ENCODE data around the gene MAP2.
"Not testable (repeated sequence)": the region's sequence is repeated elsewhere in the genome, so short reads cannot be mapped to it uniquely, and the experiment has no call there.

MAP2 gene

DNA sequence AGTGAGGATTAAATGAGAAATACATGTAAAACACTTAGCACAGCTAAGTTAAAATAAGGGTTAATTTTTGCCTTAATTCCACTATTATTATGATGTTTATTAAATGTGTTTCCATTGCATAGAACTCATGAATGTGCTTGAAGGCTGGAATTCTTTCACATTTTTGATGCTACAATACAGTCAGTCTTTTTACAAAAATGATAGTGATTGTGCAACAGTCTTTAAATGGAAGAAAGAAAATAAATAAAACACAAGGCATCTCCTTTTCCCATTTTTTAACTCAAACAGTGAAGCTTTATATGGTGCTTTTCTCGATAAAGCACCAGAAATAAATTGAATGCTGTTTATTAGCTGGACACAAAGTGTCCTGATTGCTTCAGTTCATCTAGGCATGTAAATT lies 123.9 kb downstream of the MAP2 start:
- DNase-seq, result no peak

DNA sequence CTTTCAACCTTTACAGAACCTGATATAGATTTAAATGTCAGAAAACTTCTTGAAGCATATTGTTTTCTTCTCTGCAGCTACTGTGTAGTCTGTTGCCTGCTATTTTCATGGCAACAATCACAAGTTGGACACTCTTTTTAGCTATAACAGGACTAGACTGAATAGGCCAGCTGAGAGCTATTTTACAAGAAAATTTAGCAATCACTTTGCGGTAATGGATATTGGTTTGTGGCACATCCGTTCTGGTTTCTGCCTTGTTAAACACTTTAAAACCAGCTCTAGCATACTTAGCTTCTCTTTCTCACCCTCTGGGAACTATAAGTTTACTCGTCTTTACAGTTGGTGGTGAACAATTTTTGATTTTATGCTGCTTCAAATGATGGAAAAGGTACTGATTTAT lies 125.7 kb downstream of the MAP2 start:
- DNase-seq, result no peak

DNA sequence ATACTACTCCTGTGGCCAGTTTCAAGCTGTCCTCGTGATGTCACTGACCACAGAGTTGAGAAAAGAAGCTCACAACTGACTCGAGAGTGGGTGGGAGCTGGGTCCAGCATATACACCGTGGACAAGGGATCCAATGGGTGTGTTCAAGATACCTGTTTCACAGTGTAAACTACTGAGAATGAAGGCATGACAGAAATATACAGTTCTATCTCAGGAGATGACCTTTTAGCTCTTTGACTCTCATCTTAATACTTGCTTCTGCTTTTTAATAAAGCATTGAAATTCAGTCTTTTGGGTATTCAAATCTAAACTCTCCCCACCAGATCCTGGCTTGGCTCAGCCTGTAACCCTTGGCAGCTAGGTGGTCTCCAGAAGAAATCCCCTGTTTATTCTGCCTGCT lies 130.1 kb downstream of the MAP2 start:
- no peak for DNase-seq

DNA sequence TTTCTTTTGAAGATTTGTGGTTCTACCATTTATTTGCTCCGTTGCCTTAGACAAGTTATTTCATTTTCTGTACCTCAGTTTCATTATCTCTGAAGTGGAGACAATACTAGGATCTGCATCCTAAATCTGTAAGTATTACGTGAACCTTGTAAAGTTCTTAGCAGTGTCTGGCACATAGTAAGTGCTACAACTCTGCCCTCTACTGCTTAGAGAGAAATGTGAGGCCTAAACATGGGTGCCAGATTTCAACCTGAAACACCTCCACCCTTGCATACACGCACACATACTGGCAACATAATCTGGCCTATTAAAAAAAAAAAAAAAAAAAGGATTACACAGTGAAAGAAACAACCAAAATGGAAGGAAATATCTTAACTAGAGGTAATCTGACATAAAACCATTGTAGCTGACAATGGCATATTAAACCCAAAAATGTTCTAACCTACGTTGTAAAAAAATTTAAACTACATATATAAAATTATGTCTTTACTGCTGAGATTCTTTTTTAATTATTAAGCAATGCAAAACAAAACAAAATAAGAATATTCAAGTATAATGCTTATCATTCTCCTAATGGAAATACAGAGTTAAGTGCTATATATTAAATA lies 132.6 kb downstream of the MAP2 start:
- no peak for DNase-seq

DNA sequence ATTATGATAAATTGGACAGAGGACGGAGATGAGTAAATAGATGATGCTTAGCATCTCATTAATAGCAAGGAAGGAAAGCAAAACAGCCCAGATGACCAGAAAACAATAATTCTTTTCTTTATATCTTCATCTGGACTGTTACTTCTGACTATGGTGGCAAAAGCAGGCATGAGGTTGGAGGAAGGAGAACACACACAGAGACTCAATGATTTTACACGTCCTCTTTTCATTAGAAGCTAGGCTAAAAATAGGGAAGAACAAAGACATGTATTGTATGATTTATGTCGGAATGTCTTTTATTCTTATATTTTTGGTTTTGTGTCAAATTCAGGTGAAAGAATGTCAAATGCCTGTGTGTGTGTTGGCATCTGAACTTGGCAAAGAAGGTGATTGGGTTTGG lies 137.1 kb downstream of the MAP2 start:
- DNase-seq, result no peak

DNA sequence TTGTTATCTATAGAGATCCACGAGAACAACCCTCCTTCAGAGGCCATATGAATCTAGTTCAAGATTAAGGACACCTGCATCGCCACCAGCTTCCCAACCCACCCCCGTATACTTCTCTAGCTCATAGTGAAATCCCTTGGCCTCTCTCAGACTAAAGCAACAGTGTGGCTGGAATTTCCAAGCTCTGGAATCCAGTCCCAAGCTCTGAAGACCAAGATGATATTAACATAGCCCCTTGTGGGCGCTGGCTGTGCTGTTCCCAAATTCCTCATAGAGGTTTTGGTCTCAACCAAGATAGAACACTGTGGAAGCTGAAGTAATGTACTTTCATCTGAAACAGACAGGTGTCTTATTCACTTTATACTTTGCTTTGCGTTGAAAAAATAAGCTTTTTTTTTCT lies 139.6 kb downstream of the MAP2 start:
- no peak for DNase-seq

DNA sequence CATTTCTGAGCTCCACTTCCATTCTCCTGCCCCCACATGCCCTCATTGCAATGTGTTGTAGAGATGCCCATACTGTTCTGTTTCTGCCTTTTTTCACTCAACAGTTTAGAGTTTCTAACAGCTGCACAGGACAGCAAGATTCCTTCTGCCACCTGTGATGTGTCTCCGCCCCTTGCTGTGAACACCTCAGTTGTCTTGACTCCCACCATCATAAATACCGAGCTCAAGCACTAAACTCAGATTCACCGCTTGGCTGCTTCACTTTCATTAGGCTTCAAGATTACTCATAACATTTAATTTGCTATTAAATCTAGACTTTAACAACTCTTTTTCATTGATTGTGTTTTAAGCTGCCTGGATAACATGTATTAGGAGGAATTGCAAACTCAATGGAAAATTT lies 141.0 kb downstream of the MAP2 start:
- DNase-seq, result no peak

DNA sequence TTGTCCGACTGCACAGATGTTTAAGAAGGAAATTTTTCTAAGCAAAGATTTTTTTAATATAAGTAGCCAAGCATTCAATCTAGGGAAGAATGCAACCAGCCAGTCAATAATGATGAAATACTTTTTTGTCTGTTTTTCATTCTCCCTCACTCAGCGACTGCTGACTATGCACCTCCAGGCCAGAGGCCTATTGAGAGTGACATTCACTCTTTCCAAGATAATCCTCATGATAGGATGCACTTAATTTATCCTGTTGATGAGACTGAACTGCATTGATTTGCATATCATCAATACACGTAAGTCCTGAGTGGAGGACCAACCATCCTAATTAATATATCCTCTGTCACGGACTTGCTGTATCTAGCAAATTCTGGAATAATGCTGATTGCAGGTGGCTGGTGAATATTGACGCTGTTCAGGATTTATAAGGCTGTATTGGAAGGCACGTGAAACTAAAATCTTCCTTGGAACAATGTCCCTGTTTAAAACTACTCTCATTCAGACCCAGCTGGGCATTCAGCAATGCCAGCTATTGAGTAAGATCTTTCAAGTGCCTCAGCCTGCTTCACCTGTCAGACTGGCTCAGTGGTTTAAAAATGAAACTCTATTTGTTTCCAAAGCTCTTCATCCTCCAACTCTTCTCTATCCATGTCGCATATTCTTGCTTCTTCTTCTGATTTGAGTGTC lies 142.2 kb downstream of the MAP2 start:
- DNase-seq, result no peak

DNA sequence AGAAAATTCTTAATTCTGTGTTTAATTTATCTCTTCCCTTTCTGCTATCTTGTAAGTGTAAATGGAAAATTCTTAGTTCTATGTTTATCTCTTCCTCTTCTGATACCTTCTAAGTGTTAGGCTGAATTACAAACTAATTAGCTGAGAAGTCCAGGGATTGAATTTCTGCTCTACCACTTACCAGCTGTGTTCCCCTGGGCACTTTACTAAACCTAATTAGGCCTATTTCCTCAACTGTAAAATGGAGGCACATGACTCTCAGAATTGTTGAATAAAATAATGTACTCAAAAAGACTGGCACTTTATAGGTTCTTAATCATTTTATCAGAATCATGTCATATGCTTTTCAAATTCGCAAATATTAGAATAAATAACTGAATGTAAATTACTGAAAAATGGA lies 146.3 kb downstream of the MAP2 start:
- DNase-seq, result no peak

DNA sequence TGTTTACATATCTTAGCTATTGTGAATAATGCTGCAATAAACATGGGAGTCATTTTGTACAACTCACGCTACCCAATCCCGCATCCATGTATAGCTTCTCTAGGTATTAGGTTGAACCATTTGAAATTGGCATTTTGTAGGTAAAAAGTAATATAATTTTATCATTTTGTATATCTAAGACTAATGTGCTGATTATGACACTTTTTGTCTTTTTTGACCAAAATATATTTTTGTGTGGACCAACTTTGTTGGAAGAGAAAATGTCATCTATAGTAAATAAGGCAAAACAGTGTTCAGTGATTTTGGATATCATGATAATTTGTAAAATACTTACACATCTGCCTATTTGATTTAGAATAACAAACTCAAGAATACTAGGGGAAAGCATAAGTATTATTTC lies 150.7 kb downstream of the MAP2 start:
- DNase-seq, result no peak

DNA sequence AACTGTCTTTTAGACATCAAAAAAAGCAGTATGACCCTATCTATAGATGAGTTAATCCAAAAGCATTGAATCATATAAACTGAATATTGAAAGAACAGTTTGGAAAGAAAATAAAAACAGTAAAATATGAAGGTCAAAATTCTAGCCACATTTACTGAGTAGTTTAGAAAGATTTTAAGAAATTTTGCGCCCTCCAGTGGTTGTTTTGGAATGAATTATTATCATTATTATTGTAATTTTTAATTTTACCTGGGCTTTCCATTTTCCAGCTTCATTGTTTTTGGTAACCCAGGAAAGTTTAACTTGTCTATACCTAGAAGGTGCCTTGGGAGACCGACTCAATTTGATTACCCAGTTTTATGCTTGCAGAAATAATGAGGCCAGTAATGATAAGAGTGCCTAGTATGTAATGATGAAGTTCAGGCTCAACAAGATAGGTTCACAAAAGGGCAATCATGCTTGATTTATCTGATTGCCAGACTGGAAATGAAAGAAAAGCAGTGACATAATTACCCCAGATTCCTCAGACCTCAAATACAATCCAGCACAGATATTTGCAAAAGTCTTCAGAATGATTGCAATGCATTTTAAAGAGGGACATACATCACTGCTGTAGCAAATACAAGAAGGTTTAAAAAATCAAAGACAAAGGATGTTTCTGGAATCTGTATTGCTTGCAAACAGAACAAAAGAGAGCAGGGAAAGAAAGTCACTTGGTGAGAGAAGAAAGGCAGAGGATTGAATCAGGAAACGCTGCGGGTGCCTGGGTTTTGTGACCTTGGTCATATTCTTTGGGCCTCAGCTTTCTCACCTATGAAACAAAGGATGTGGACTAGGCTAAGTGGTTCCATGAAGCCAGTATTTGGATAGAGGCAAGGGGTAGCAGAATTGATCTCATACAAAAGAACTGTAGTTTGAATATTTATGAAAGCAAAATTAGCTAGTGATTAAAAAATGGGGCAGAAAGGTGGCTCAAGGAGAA lies 153.8 kb downstream of the MAP2 start:
- no peak for DNase-seq

DNA sequence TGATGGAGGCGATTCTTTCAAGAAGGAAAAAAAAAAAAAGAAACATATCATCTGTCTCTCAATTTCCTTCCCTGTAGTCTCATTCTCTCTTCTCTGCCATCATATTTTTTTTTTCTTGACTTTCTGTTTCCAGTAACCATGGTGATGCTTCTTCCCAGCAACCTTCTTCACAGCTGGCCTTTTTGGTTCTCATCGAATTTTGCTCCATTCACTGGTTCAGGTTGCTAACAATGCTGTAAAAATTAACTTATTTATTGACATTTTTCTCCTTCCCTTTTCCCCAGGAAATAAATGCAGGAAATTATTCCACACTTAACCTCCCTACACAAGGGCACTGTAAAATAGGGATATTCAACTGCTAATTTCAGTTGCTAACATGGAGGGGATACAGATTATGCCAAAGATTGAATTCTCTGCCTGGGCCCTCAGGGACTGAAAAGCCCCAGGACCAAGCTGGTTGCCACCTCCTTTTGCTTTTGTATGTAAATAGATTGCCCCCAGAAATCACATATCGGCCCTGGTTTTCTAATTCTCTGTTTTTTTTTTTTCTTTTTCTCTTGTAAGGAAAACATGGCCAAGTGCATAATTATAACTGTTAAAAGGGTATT lies 154.7 kb downstream of the MAP2 start:
- no peak for DNase-seq

DNA sequence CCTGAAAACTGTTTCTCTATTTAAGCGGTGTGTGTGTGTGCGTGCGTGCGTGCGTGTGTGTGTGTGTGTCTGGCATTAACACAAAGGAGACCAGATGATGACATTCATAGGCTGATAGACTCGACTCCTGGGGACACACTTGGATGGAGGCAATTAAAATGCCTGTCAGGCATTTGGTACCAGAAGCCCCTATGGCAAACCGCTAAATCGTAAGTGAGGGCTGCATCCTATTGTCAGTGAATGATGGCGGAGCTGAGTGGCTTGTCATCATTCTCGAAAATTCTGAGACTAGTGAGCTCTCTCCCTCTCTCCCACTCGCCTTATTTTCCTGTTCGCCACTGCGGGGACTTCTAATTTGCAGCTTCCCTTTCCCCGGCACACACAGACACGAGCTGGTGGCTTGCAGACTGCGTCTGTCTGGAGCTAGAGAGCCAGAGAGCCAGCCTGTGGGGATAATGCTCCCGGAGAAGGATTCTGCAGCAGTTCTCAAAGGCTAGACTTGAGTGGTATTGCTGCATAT lies 155.4 kb downstream of the MAP2 start:
- DNase-seq, result no peak

DNA sequence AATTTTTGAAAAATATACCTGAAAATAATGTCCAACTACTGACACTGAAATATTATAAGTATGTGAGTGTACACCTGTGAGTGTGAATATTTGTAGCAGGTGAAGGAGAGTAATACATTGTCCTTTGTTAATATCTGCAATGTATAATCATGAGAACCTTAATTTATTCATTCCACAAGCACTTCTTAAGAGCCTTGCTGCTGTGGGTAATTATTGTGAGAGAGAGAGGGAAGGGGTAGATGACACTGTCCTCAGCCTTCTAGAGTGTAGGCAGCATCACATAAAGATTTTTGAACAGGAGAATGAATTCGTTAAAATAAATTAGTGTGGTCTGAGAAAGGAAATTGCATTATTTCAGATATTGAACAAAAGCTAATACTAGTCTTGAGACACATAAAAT lies 157.2 kb downstream of the MAP2 start:
- DNase-seq, result no peak

DNA sequence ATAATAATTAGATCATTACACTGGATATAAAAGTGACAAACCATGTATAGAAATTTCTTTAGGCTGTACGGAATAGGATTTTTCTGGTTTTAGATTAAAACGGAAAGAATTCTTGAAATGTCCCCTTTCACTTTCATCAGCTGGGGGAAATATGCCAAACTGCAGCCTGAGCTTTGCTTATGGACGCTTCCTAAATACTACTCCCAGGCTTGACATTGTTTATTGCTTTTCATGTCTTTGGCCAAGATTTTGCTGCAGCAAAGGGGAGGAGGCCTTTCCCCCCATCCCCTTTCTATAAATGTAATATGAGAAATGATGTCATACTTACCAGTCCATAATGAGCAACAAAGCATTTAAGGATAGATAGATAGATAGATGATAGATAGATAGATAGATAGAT lies 158.4 kb downstream of the MAP2 start:
- DNase-seq, result no peak

DNA sequence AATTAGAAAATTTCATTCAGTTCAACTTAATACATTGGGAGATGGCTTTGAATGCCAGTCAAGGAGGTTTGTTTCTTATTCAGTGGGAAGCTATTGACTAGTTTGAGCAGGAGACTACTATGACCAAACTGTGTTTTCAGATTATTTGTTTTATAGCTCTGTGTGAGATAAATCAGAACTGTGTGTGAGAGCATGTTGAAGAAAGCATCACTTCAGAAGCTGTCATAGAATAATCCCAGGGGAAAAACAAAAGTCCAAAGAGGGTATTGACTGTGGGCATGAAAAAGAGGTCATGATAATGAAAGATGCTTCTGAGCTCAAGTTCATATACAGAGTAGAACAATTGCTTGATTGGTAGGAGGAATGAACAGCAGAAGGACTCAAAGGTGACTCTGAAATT lies 160.6 kb downstream of the MAP2 start:
- no peak for DNase-seq

DNA sequence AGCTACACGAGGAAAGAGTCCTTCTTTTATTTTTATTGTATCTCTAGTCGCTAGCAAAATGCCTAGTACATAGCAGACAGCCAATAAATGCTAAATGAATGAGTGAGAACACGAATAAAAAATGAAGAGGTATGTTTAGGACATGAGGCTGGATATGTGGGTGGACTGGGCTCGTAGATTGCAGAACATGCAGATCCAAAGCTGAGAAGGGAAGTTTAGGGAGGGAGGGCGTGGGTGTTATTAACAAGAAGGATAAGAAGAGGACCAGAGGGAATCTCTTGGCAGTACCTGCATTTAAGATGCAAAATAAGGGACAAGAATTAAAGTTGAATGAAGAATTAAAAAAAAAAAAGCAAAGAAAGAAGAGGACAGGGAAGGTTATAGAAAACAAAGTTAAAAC lies 161.1 kb downstream of the MAP2 start:
- DNase-seq, result no peak

DNA sequence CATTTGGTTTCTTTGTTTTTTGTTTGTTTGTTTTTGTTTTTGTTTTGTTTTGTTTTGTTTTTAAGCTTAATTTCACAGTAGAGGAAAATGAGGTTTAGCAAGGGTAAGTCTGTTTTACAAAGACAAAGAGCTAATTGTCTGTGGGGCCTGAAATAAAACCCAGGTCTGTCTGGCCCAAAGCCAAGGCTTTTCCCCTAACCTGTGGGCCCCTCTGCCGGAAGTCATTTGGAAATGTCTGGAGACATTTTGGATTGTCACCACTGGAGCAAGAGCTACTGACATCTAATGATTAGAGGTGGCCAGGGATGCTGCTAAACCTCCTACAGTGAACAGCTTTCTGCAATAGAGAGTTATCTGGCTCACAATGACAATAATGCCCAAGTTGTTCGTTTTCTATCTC lies 167.2 kb downstream of the MAP2 start:
- DNase-seq, result no peak

DNA sequence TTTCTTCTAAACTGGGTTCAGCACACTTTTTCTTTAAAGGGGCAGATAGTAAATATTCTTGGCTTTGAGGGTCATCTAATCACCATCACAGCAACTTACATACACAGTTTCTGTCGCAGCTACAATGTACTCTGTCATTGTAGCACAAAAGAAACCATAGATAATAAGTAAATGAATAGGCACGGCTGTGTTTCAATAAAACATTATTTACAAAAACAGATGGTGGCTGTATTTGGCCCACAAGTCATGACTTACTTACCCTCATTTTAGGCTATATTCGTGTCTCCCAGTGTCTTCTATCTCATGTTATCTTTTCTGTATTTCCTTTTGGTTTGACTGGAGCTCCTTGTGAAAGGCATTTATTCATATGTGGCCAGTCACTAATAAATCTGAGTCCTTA lies 168.3 kb downstream of the MAP2 start:
- no peak for DNase-seq

DNA sequence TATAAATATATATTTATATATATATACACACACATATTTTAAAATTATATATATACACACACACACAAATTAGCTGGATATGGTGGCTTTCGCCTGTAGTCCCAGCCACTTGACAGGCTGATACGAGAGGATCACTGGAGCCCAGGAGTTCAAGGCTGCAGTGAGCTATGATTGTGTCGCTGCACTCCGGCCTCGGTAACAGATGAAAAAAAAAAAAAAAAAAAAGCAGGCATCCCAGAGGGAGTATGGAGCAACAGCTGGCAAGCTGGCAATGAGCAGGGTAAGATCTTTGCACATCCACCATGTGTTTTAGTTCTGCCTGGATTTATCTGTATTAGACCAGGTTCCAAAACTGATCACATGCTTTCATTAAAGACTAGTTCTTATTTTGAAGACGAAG lies 170.1 kb downstream of the MAP2 start:
- no peak for DNase-seq

DNA sequence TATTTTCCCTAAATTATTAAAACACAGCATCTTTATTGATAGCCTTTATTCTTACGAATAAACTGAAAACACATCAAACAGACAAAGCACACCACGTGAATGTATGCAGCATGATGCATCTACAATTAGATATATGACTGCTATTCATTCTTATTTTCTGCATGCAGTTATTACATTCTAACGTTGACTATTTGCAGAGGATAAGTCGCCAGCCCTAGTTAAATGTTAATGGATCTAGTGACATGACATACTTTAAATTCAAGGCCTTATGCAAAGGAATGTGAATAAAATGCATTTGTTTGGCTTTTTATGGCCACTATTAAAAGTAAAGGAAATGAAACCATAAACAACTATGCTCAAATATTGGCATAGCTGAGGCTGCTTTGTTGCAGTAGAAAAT lies 172.4 kb downstream of the MAP2 start:
- no peak for DNase-seq

DNA sequence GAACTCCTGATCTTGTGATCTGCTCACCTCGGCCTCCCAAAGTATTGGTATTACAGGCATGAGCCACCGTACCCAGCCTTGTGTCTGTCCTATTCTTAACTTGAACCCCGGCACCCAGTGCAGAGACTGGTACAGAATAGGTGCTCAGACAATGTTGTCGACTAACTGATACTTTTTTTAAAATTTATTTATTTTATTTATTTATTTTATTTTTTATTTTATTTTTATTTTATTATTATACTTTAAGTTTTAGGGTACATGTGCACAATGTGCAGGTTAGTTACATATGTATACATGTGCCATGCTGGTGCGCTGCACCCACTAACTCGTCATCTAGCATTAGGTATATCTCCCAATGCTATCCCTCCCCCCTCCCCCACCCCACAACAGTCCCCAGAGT lies 174.4 kb downstream of the MAP2 start:
- not testable (repeated sequence) for DNase-seq
